ENCODE data around the gene HECTD4.

- TF ChIP-seq POLR2A (IDR thresholded peaks at IDR 0.05) (no peak), CTCF (IDR thresholded peaks at IDR 0.05) (no peak)
These were observed 120.7 kb downstream of the HECTD4 start for GRCh38 chr12:112261559-112261958.

Measured in suprapubic skin (tissue), 3 donors.